ENCODE data around the gene FGF8.

FGF8 gene

DNA sequence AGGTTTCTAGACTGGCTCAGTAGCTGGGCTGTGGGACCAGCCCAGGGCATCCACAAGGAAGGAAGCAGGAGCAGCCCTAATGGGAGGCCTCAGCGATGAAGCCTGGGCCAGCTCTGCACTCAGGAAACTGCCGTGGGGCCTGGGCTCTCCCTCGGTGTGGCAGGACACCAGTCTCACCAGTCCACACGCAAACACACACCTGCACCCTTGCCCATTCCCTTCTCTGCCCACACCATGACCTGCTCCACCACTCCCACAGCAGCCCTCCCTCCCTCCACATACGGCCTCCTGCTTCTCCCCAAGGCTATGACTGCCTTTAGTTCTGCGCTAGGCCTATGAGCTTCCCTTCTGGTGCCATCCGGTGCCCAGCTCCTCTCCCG, 7.1 kb downstream of the FGF8 start:
- DNase-seq, result no peak

DNA sequence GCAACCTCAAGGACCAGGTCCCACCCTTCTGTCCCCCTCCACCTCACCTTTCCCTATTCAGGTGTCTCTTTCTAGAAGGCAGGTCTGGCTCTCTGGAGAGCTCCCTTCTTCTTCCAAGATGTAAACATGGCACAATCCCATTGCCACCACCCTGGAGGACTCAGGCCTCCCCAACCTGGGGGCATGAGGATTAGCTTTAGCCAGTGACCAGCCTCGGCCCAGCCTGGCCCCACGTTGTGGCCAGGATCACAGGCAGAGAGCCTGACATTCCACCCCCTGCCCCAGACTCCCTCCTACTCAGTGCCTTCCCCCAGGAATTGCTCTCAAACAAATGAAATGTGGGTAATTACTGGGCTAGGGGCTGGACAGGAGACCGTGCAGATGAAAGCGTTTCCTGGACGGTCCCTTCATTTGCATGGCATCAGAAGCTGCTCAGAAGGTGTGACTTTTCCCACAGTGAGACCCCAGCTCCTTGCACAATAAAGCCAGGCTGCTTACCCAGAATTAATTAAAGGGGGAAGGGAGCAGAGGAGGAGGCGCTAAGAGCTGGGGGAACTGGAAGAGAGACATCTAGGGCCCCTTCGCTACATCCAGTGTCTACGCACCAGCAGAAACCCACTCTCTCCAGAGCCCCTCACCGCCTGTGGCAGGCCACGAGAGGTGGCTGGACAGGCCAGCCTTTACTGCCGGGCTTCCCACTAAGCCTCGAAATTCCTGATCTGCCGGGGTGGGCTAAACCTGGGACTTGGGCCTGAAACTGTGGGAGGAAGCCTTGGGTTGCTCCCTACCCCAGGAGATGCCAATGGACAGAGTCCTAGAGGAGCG, 7.7 kb downstream of the FGF8 start:
- DNase-seq, result no peak

DNA sequence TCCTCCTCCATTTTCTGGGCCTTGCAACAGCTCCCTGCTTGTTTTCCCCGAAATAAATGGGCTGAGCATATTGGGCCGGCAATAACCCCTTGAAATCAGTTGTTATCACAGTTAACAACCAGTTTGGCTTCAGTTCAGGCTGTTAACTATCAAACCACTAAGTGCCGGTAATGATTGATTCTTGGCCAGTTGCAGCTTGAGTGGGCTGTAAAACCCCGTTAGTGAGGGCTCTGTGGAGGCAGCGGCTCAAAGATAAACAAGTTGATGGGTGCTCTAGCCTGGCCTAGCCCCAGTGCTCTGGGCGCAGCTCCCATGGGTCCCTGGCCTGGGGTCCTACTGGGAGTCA, 8.3 kb downstream of the FGF8 start:
- no peak for DNase-seq

GRCh38 chr10:101766753-101767599, 8.9 kb downstream of the FGF8 start:
- DNase-seq, result no peak

DNA sequence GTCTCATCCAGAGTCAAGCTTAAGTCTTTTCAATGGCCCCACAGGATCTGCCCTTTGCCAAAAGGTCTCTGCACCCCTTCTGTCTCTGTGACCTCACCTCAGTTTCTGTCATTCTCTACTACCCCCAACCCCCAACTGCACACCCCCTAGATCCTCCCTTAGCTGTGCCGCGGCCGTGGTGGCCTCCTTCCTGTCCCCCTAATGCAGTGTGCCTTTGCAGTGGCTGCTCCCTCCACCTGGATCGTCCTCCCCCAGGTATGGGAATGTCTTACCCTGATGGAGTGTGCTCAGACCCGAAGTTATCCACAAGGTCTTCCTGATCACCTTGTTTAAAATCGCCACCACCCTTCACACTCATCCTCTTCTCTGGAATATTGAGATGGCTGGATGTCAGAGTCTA, 9.6 kb downstream of the FGF8 start:
- DNase-seq, result no peak

GRCh38 chr10:101763141-101763846, 12.6 kb downstream of the FGF8 start:
- no peak for DNase-seq

DNA sequence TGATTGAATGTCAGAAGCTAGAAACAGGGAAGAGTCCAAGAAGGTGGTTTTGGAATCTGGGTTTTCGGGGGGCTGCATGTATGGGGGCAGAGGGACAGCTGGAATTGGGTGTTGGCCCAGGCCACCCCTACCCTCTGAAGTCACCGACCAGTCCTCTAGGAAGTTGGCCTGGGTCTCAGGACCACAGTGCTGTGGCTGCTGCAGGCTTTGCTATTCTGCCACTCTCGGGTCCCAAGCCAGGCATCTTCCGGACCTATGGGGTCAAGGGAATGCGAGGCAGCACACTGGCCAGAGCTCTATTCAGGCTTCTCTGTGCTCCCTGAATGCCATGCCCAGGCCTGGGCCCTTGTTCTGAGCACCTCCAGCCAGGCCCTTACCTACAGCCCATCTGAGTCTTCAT, 13.2 kb downstream of the FGF8 start:
- DNase-seq, result no peak

DNA sequence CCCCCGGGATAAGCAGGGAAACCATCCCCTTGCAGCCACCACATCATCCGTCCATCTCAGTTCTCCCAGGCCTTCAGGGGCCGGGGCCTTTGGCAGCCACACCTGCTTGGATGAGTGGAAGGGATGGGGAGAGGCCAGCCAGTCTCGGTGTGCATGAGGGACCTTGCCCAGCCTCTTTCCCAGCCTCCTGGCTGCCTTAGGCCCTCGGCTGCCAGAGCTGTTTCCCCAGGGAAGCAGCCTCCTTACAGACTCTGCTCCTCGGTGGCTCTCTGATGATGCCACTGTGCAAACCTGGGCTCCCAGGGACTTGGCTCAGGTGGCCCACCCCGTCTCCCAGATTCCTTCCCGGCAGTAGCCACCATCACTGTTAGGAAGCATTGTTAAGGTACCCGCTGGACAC, 14.7 kb downstream of the FGF8 start:
- DNase-seq, result no peak

DNA sequence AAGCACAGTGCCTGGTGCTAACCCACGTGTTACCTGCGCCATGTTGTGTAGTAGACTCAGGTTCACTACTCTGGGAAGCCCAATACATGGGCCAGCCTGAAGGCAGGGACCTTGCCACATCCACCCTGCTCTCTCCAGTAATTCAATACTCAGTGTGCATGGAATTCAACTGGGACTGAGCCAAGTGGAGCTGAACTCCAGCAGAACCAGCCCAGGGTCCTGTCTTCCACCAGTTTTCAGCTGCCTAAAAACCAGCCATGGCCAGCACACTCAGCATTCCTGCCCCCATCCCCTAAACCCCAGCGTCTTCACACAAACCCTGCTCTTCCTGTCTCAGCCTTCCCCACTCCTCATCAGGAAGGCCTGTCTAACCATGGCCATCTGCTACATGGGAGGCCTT, 15.4 kb downstream of the FGF8 start:
- DNase-seq, result no peak

DNA sequence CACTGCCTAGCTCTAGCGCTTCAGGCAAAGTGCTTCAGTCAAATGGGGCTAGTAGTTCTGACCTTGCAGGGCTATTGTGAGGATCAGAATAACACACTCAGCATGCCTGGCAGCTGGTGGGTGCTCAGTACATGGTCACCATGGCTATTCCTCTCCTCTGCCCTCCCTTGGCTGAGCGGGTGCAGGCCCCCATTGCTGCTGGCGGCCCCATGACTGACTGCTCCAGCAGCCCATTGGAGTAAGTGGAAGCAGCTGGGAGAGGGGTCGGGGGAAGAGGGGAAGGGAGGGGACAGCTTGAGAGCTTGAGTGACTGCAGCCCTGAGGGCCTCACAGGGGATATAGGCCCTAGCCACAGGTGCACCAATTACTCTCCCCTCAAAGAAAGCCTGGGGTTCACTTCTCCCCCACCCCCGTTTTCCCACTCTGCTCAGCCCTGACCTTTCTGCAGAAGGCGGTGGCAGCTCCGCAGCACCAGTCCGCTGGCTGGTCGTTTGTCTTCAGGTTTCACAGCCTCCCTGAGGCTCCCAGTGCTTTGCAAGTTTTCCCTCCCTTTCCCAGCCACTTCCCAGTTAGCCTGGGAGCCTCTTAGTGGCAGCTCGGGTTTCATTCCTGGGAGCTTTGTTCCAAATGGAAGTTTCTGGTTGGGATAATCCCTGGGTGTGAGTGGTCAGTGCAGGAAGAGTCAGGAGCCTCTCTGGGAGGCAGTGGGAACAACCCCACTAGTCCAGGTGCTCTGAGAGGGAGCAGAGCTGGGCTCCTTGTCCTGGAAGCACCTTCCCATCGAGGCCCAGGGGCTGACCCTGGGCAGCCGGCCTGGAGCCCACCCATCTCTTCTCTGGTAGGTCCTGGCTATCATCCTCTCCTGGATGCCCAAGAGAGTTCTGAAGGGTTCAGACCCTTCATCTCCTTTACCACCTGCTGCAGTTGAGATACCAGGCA, 16.3 kb downstream of the FGF8 start:
- DNase-seq, result no peak

- DNase-seq, result no peak
Observed at GRCh38 chr10:101758858-101759257, 17.1 kb downstream of the FGF8 start.

- DNase-seq, result no peak
Observed at GRCh38 chr10:101752241-101752640, 23.7 kb downstream of the FGF8 start.

- DNase-seq, result no peak
Observed at GRCh38 chr10:101749047-101750016, 26.6 kb downstream of the FGF8 start.

GRCh38 chr10:101748496-101748895, 27.4 kb downstream of the FGF8 start:
- DNase-seq, result no peak

GRCh38 chr10:101745074-101745696, 30.7 kb downstream of the FGF8 start:
- no peak for DNase-seq

- DNase-seq, result no peak
Observed at GRCh38 chr10:101744267-101744666, 31.6 kb downstream of the FGF8 start.

- DNase-seq, result no peak
Observed at GRCh38 chr10:101741938-101742337, 34.0 kb downstream of the FGF8 start.

- DNase-seq, result no peak
Observed at GRCh38 chr10:101736666-101737065, 39.2 kb downstream of the FGF8 start.

GRCh38 chr10:101732096-101732495, 43.8 kb downstream of the FGF8 start:
- no peak for DNase-seq

DNA sequence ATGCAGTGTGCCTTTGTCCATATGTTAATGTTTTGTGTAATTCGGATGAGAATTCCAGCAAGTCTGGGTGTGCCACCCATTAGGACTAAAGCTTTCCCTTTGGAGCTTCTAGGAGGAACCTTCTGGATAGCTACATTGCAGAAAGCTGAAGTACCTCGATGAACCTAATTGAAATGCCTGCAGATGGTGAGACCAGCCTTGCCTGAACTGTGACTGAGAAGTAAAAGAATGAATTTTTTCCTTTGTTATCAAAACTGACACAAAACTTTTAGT, 49.9 kb downstream of the FGF8 start:
- no peak for DNase-seq
